Left lung (tissue), 10 donors: ENCODE results near the gene DGKD. TPM values are rescaled to one million over a fixed set of nuclear protein-coding genes. Genes with fewer than 3 reads are reported as not detected.

Experiments
- ATAC-seq: fragments of 200-7000 bp; cut with Tn5 transposase; one replicate; pipeline ENCODE4 v1.9.1; 2020; ENCODE audit warnings: moderate library complexity
- DNase-seq, 4 donors: peaks; one replicate each; pipeline ENCODE4 v3.0.0-alpha.2; 2013 to 2020
- H3K27ac ChIP-seq, 2 donors: fragments of 200-600 bp; sonication (generic) in 1 of 2; one replicate each; pipeline versions ENCODE4 v1.5.0 to v1.8.0; 2020 to 2021
- H3K27me3 ChIP-seq, 2 donors: fragments of 200-600 bp; sonication (generic) in 1 of 2; one replicate each; pipeline versions ENCODE4 v1.5.0 to v1.8.0; 2020 to 2021
- H3K36me3 ChIP-seq, 2 donors: fragments of 200-600 bp; sonication (generic) in 1 of 2; one replicate each; pipeline versions ENCODE4 v1.5.0 to v1.8.0; 2020 to 2021
- H3K4me1 ChIP-seq, 2 donors: fragments of 200-600 bp; one replicate each; pipeline ENCODE4 v1.8.0; 2021
- H3K4me3 ChIP-seq, 2 donors: fragments of 200-600 bp; sonication (generic) in 1 of 2; one replicate each; pipeline versions ENCODE4 v1.5.0 to v1.8.0; 2020 to 2021; ENCODE audit warnings: mild to moderate bottlenecking in 1 of 2
- H3K9me3 ChIP-seq, 2 donors: fragments of 200-600 bp; sonication (generic) in 1 of 2; one replicate each; pipeline versions ENCODE4 v1.5.0 to v1.8.0; 2020 to 2021
- intact Hi-C, 2 donors: fragments of 100-400 bp; cut with DNase I; formaldehyde crosslinking; loops; one replicate each; pipeline versions ENCODE4 v1.11.2 to v1.14.2; 2022
- polyA plus RNA-seq, 6 donors: library from polyadenylated mRNA; unstranded; fragments of 120-200 nt; gene quantifications; one replicate each; pipeline ENCODE4 v1.2.1, GENCODE V29; 2013; ENCODE audit not compliant: insufficient read length in 6 of 6
- total RNA-seq, 2 donors: library from RNA; stranded (reverse); fragmentation: NEBNext Ultra II Directional; extraction: Animal tissue kit (Norgen Biotek cat#: 25700); gene quantifications; one replicate each; pipeline ENCODE4 v1.2.1, GENCODE V29; 2021
- TF ChIP-seq, protein P1 (sequence below), 2 donors: fragments of 200-600 bp; sonication (generic) in 1 of 2; IDR thresholded peaks; one replicate each; pipeline versions ENCODE4 v1.5.0 to v1.8.0; 2021; ENCODE audit warnings: antibody characterized with exemption in 2 of 2
- donor health status: DM: no; HTN: yes; CAD: no.
- donor health status: DM: no; HTN: no; CAD: no.

DGKD gene
- total and polyA plus RNA-seq, 8 donors = 22.9 to 98.0 (median 32.6) TPM

- DNase-seq = no peak
- no peaks in the 10 kb centered on the region for H3K4me1 ChIP-seq
- TF ChIP-seq, protein P1, sequence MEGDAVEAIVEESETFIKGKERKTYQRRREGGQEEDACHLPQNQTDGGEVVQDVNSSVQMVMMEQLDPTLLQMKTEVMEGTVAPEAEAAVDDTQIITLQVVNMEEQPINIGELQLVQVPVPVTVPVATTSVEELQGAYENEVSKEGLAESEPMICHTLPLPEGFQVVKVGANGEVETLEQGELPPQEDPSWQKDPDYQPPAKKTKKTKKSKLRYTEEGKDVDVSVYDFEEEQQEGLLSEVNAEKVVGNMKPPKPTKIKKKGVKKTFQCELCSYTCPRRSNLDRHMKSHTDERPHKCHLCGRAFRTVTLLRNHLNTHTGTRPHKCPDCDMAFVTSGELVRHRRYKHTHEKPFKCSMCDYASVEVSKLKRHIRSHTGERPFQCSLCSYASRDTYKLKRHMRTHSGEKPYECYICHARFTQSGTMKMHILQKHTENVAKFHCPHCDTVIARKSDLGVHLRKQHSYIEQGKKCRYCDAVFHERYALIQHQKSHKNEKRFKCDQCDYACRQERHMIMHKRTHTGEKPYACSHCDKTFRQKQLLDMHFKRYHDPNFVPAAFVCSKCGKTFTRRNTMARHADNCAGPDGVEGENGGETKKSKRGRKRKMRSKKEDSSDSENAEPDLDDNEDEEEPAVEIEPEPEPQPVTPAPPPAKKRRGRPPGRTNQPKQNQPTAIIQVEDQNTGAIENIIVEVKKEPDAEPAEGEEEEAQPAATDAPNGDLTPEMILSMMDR (IDR thresholded peaks at IDR 0.05) = no peak
- H3K27ac ChIP-seq = no peak overlapping the region
- H3K9me3 ChIP-seq = peaks cover 0 to 7% of the 10 kb centered on the region in 2 donors
- peaks cover 0 to 49% of the 10 kb centered on the region in 2 donors for H3K36me3 ChIP-seq
- H3K4me3 ChIP-seq = no peak overlapping the region
- no peak for ATAC-seq
- no peaks in the 10 kb centered on the region for H3K27me3 ChIP-seq
- intact Hi-C loops = no loop called here
Measured at GRCh38 chr2:233498126-233498525, 143.8 kb downstream of the DGKD start.

DNA sequence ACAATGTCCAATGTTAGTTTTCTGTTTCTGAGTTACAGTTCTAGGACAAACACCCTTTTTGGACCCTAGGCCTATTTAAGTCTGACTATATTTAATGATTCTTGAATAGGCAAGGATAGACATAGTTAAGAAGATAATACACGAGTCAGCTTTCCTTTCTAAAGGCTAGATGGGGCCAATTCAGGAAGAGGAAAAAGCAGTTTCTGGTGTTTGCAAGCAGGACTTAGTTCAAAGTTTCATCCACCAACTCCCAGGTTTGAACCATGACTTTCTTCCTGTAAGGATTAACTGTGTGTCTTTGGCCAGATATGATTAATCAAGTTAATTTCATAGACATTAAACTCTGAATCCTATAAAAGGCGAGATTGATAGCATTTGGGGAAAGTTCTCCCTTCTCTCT lies 145.6 kb downstream of the DGKD start:
- peaks cover 0 to 20% of the 10 kb centered on the region in 2 donors for H3K9me3 ChIP-seq
- DNase-seq = no peak
- no peak overlapping the region for H3K4me3 ChIP-seq
- H3K27ac ChIP-seq = no peak overlapping the region
- no peak for ATAC-seq
- no peaks in the 10 kb centered on the region for H3K4me1 ChIP-seq
- intact Hi-C loops = no loop called here
- TF ChIP-seq, protein P1 (IDR thresholded peaks at IDR 0.05) = no peak
- no peaks in the 10 kb centered on the region for H3K27me3 ChIP-seq
- peaks cover 0 to 60% of the 10 kb centered on the region in 2 donors for H3K36me3 ChIP-seq

GRCh38 chr2:233501198-233502076 lies 147.1 kb downstream of the DGKD start:
- Histone ChIP-seq H3K4me3 (no peak overlapping the region), H3K27ac (no peak overlapping the region), H3K27me3 (no peaks in the 10 kb centered on the region), H3K4me1 (no peaks in the 10 kb centered on the region), H3K36me3 (peaks cover 0 to 64% of the 10 kb centered on the region in 2 donors), H3K9me3 (peaks cover 0 to 20% of the 10 kb centered on the region in 2 donors)
- DNase-seq = no peak
- intact Hi-C loops = no loop called here
- TF ChIP-seq, protein P1 (IDR thresholded peaks at IDR 0.05) = no peak
- peak; percentile 62 for ATAC-seq

- DNase-seq (no peak), ATAC-seq (no peak)
- Histone ChIP-seq H3K27me3 (no peaks in the 10 kb centered on the region), H3K4me3 (no peak overlapping the region), H3K9me3 (peaks cover 0 to 20% of the 10 kb centered on the region in 2 donors), H3K36me3 (peaks cover 0 to 59% of the 10 kb centered on the region in 2 donors), H3K4me1 (no peaks in the 10 kb centered on the region), H3K27ac (no peak overlapping the region)
- TF ChIP-seq, protein P1 (IDR thresholded peaks at IDR 0.05) = no peak
- intact Hi-C loops = no loop called here
Measured at GRCh38 chr2:233503481-233503880, 149.2 kb downstream of the DGKD start.

DNA sequence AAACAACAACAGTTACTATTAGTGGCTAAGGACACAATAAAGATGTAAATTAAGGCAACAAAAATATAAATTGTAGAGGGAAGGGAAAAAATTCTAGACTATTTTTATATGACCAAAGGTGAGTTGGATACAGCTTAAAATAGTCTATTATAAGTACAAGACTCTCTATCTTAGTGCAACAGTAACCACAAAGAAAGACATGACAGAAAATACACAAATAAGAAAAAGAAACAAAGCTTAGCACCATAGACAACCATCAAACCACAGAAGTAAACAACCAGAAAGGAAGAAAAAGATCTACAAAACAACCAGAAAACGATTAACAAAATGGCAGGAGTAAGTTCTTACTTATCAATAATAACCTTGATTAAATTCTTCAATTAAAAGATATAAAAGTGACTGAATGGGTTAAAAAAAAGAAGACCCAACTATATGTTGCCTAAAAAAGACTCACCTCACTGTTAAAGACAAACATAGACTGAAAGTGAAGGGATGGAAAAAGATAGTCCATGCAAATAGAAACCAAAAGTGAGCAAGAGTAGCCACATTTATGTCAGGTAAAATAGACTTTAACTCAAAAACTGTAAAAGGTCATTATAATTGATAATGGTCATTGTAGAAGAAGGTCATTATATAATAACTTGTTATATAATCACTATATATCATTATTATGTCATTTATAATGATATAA lies 149.8 kb downstream of the DGKD start:
- intact Hi-C loops = no loop called here
- H3K4me3 ChIP-seq = no peak overlapping the region
- no peaks in the 10 kb centered on the region for H3K4me1 ChIP-seq
- H3K27ac ChIP-seq = no peak overlapping the region
- peaks cover 0 to 20% of the 10 kb centered on the region in 2 donors for H3K9me3 ChIP-seq
- no peak for DNase-seq
- TF ChIP-seq, protein P1 (IDR thresholded peaks at IDR 0.05) = no peak
- no peak for ATAC-seq
- H3K36me3 ChIP-seq = peaks cover 0 to 53% of the 10 kb centered on the region in 2 donors
- H3K27me3 ChIP-seq = no peaks in the 10 kb centered on the region
